Spleen (tissue), 13 donors: ENCODE data around the gene ALDOB. TPM values are rescaled to one million over a fixed set of nuclear protein-coding genes. Genes with fewer than 3 reads are reported as not detected.

ENCODE experiments used
- DNase-seq: peaks from one replicate; pipeline ENCODE4 v3.0.0-alpha.2; 2020
- H3K27ac ChIP-seq, 8 donors: fragments of 200-600 bp; sonication (generic) in 7 of 8; 1 replicate in 4 of 8; 2 replicates in 4 of 8; pipeline versions ENCODE4 v1.5.0 to v1.8.0; 2016 to 2021; ENCODE audit warnings: inconsistent platforms in 4 of 8, mild to moderate bottlenecking in 4 of 8, moderate library complexity in 1 of 8
- H3K27me3 ChIP-seq, 7 donors: fragments of 200-600 bp; sonication (generic) in 6 of 7; replicated peaks in 1 of 7; 1 replicate in 4 of 7; 2 replicates in 3 of 7; pipeline versions ENCODE4 v1.5.0 to v1.8.0; 2016 to 2021; ENCODE audit warnings: inconsistent platforms in 3 of 7, mild to moderate bottlenecking in 1 of 7
- H3K36me3 ChIP-seq, 6 donors: fragments of 200-600 bp; sonication (generic) in 5 of 6; 1 replicate in 4 of 6; 2 replicates in 2 of 6; pipeline versions ENCODE4 v1.5.0 to v1.8.0; 2016 to 2021; ENCODE audit warnings: inconsistent platforms in 2 of 6
- H3K4me1 ChIP-seq, 6 donors: fragments of 200-600 bp; sonication (generic) in 5 of 6; 1 replicate in 3 of 6; 2 replicates in 3 of 6; pipeline versions ENCODE4 v1.5.0 to v1.8.0; 2016 to 2021; ENCODE audit warnings: inconsistent platforms in 3 of 6
- H3K4me3 ChIP-seq, 8 donors: fragments of 200-600 bp; sonication (generic) in 7 of 8; 1 replicate in 4 of 8; 2 replicates in 4 of 8; pipeline versions ENCODE4 v1.5.0 to v1.8.0; 2016 to 2021; ENCODE audit warnings: inconsistent platforms in 4 of 8, mild to moderate bottlenecking in 4 of 8, moderate library complexity in 2 of 8
- H3K9me3 ChIP-seq, 8 donors: fragments of 200-600 bp; sonication (generic) in 7 of 8; 1 replicate in 4 of 8; 2 replicates in 4 of 8; pipeline versions ENCODE4 v1.5.0 to v1.8.0; 2016 to 2021; ENCODE audit warnings: inconsistent platforms in 4 of 8
- POLR2A ChIP-seq, 3 donors: fragments of 450-650 bp; IDR thresholded peaks; one replicate each; pipeline ENCODE4 v1.5.1; 2017; ENCODE audit warnings: antibody characterized with exemption in 3 of 3, mild to moderate bottlenecking in 1 of 3
- POLR2AphosphoS5 ChIP-seq, 3 donors: sonication (generic); formaldehyde crosslinking; IDR thresholded peaks; one replicate each; pipeline ENCODE4 v1.5.1; 2017; ENCODE audit warnings: antibody characterized with exemption in 3 of 3
- WGBS, 5 donors: extraction: QIAGEN DNeasy Blood & Tissue Kit in 3 of 5; methylation state at CpG; one replicate each; pipeline versions ENCODE4 v1.1.5 to v1.1.7; 2013 to 2018; 5-methylcytosine and 5-hydroxymethylcytosine counted together
- intact Hi-C: fragments of 100-400 bp; cut with DNase I; formaldehyde crosslinking; loops from one replicate; pipeline ENCODE4 v1.15.0; 2023; ENCODE audit warnings: low total_unique reads
- long read RNA-seq, 2 donors: transcript quantifications; one replicate each; lab custom pipeline, GENCODE V29; 2026
- polyA plus RNA-seq, 3 donors: library from polyadenylated mRNA; stranded (reverse); fragments of 200-250 nt; gene quantifications; one replicate each; pipeline ENCODE4 v1.2.1, GENCODE V29; 2013
- total RNA-seq, 7 donors: library from RNA; depleted of rRNA in 3 of 7; stranded (reverse); fragments of >200 nt in 3 of 7; fragmentation: NEBNext Ultra II Directional in 4 of 7; extraction: Animal tissue kit (Norgen Biotek cat#: 25700) in 4 of 7; gene quantifications; one replicate each; pipeline versions ENCODE4 v1.1.0 to v1.2.1, GENCODE V29; 2016 to 2021
- TF ChIP-seq, protein P1 (sequence below), 11 experiments: fragments of 200-600 bp in 7 of 11; fragments of 450-650 bp in 4 of 11; sonication (generic) in 4 of 11; IDR thresholded peaks in 8 of 11; conservative IDR thresholded peaks in 3 of 11; 1 replicate in 7 of 11; 2 replicates in 4 of 11; pipeline versions ENCODE4 v1.4.0 to v1.8.0; 2016 to 2021; ENCODE audit warnings: antibody characterized with exemption in 11 of 11, inconsistent platforms in 4 of 11, mild to moderate bottlenecking in 1 of 11
- donor health status: healthy with polysubstance abuse.
- donor health status: DM: no; HTN: no; CAD: no; lungs with moderate emphysema.
- donor health status: DM: no; HTN: no; CAD: no.
- donor health status: Bipolar disorder and iron deficiency.
- donor health status: healthy.
- donor health status: DM: no; HTN: no; CAD: no.
- donor health status: DM: yes; HTN: yes; CAD: no.

The ALDOB gene
- total RNA-seq (under 1 TPM in 1 of 7 donors, not detected in 6; 0.52 TPM), polyA plus RNA-seq (under 1 TPM; 0.15 to 0.83 (median 0.28) TPM)
- long read RNA-seq, donor 1, partial matches to known transcripts: 0 of 4 reads
- long read RNA-seq, donor 1, other reads (novel, unspliced or antisense): 0 of 4 reads
- long read RNA-seq, donor 2: 0 reads

DNA sequence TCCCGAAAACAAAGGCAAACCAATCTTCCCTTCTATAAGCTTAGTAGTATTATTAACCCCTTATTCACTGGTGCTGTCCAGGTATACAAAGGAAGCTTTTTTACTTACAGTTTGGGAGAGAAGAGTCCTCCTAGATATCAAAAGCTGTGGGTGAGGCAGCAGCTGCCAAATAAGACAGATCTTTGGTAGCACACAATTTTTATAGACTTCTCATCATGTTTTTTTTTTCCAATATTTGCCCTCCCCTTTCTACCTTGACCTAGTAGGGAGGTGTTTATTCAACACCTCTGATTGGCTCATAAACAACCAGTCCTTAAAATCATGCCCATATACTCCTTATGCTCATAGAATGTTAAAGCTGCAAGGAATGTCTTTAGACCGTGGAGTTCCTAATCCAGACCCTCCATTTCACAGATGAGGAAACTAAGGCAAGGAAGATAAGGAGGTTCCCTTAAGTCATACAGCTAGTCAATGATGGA is at the start of gene ALDOB:
ALDOB (minus strand) TSS at position 174 of the 479 bp plus-strand sequence. CDS start 4,887 bp downstream, outside the sequence.
- no peak within 1 kb of the TSS for H3K4me3 ChIP-seq
- intact Hi-C loops: no loop called here
- WGBS, 5 donors: 58 to 69% (median 68%) methylated on average over 2 of the region's 2 CpGs
- H3K36me3 ChIP-seq: no peaks in the 10 kb centered on the region
- H3K27me3 ChIP-seq: peaks cover 0 to 2% (median 0%) of the 10 kb centered on the region in 7 donors
- no peak within 1 kb of the TSS for H3K27ac ChIP-seq
- H3K9me3 ChIP-seq: no peaks in the 10 kb centered on the region
- TF ChIP-seq POLR2A (IDR thresholded peaks at IDR 0.05) (no peak), POLR2AphosphoS5 (IDR thresholded peaks at IDR 0.05) (no peak)
- TF ChIP-seq, protein P1, sequence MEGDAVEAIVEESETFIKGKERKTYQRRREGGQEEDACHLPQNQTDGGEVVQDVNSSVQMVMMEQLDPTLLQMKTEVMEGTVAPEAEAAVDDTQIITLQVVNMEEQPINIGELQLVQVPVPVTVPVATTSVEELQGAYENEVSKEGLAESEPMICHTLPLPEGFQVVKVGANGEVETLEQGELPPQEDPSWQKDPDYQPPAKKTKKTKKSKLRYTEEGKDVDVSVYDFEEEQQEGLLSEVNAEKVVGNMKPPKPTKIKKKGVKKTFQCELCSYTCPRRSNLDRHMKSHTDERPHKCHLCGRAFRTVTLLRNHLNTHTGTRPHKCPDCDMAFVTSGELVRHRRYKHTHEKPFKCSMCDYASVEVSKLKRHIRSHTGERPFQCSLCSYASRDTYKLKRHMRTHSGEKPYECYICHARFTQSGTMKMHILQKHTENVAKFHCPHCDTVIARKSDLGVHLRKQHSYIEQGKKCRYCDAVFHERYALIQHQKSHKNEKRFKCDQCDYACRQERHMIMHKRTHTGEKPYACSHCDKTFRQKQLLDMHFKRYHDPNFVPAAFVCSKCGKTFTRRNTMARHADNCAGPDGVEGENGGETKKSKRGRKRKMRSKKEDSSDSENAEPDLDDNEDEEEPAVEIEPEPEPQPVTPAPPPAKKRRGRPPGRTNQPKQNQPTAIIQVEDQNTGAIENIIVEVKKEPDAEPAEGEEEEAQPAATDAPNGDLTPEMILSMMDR (IDR thresholded peaks at IDR 0.05 in 8 of 11, conservative IDR thresholded peaks at IDR 0.05 in 3 of 11): no peak
- H3K4me1 ChIP-seq: no peaks in the 10 kb centered on the region
- DNase-seq: no peak

DNA sequence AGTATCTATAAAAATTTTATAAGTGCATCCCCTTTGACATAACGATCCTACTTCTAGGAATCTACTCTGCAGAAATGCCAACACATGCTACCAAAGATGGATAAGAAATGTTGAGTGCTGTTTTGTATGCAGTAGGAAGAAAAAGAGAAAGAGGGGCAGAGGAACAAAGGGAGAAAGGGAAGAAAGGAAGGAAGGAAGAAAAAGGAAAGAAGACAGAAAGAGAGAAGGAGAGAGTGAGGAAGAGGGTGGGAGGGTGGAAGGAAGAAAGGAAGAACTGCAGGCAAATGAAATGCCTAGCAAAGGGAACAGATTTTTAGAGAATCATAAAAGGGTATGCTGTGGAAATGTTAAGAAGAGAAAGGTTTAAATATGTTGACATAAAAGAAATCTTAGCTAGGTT is 48.5 kb upstream of the ALDOB start:
- Histone ChIP-seq H3K4me3 (no peak overlapping the region), H3K4me1 (peaks cover 0 to 19% (median 13%) of the 10 kb centered on the region in 6 donors), H3K27ac (no peak overlapping the region), H3K9me3 (no peaks in the 10 kb centered on the region), H3K36me3 (no peaks in the 10 kb centered on the region), H3K27me3 (peaks cover 0 to 61% (median 17%) of the 10 kb centered on the region in 7 donors)
- DNase-seq: no peak
- WGBS, 5 donors: 62 to 86% (median 70%) methylated on average over 1 of the region's 1 CpG
- intact Hi-C loops: no loop called here
- TF ChIP-seq POLR2A (IDR thresholded peaks at IDR 0.05) (no peak), POLR2AphosphoS5 (IDR thresholded peaks at IDR 0.05) (no peak)
- TF ChIP-seq, protein P1 (IDR thresholded peaks at IDR 0.05 in 8 of 11, conservative IDR thresholded peaks at IDR 0.05 in 3 of 11): no peak

DNA sequence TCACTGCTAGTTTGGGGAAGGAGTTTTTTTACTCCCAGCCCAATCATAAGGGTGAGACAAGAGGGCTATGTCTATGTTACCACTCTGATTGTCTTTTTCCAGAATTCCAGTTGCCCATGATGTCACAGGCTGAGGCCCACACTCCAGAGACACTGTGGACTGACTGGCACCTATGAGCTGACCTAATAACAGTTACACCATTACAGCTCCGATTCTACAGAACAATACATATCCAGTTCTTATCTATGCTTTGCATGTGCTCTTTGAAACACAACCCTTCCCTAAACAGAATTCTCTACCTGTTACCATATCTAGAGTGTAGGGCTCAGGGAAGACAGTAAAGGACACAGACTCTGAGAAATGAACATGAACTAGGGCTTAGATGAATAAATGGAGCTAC is 45.7 kb upstream of the ALDOB start:
- no peaks in the 10 kb centered on the region for H3K9me3 ChIP-seq
- H3K27ac ChIP-seq: no peak overlapping the region
- intact Hi-C loops: no loop called here
- 55 to 78% (median 70%) methylated on average over 1 of the region's 1 CpG for WGBS, 5 donors
- H3K4me3 ChIP-seq: no peak overlapping the region
- H3K36me3 ChIP-seq: peaks cover 0 to 5% (median 0%) of the 10 kb centered on the region in 6 donors
- H3K4me1 ChIP-seq: peaks cover 0 to 7% (median 3%) of the 10 kb centered on the region in 6 donors
- DNase-seq: no peak
- TF ChIP-seq POLR2A (IDR thresholded peaks at IDR 0.05): no peak
- TF ChIP-seq, protein P1 (IDR thresholded peaks at IDR 0.05 in 8 of 11, conservative IDR thresholded peaks at IDR 0.05 in 3 of 11): no peak
- no peak for TF ChIP-seq POLR2AphosphoS5 (IDR thresholded peaks at IDR 0.05)
- H3K27me3 ChIP-seq: peaks cover 0 to 38% (median 7%) of the 10 kb centered on the region in 7 donors

GRCh38 chr9:101480386-101480785 is 44.8 kb upstream of the ALDOB start:
- no peak for DNase-seq
- Histone ChIP-seq H3K4me1 (no peaks in the 10 kb centered on the region), H3K9me3 (no peaks in the 10 kb centered on the region), H3K4me3 (no peak overlapping the region), H3K27ac (no peak overlapping the region), H3K27me3 (peaks cover 0 to 30% (median 0%) of the 10 kb centered on the region in 7 donors), H3K36me3 (peaks cover 0 to 10% (median 0%) of the 10 kb centered on the region in 6 donors)
- TF ChIP-seq POLR2AphosphoS5 (IDR thresholded peaks at IDR 0.05) (no peak), POLR2A (IDR thresholded peaks at IDR 0.05) (no peak)
- TF ChIP-seq, protein P1 (IDR thresholded peaks at IDR 0.05 in 8 of 11, conservative IDR thresholded peaks at IDR 0.05 in 3 of 11): no peak
- intact Hi-C loops: no loop called here
